DLD1 (cell line): ENCODE results near the gene HPSE2.

Source experiments
- in situ Hi-C: cut with HindIII; loops from 2 replicates; pipeline ENCODE4 v1.10.0; 2017; ENCODE audit warnings: low sequenced_read_pairs

HPSE2 gene

GRCh38 chr10:98628206-98628605 is 607.4 kb downstream of the HPSE2 start:
- in situ Hi-C loops, result no loop called here

GRCh38 chr10:98627711-98628110 is 607.9 kb downstream of the HPSE2 start:
- in situ Hi-C loops, result no loop called here

DNA sequence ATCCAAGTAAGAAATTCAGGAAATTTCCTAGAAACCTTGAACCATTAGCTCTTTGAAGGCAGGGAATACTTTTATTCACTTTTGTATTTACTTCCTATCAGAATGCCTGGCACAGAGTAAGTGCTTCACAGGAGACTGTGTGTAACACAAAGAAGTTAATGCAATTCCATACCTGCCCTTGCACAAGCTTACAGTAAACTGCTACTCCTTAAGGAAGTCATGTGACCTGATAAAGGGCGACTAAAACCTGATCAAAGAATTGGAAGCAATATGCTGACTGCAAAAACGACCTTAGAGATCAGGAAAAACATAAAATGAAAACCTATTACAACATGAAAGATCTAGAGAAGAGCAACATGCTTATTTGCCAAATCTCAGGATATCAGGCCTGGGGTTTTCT is 610.7 kb downstream of the HPSE2 start:
- in situ Hi-C loops, result no loop called here

- in situ Hi-C loops, result no loop called here
Observed at GRCh38 chr10:98623176-98623575, 612.5 kb downstream of the HPSE2 start.

GRCh38 chr10:98621630-98622029 is 614.0 kb downstream of the HPSE2 start:
- in situ Hi-C loops, result no loop called here

DNA sequence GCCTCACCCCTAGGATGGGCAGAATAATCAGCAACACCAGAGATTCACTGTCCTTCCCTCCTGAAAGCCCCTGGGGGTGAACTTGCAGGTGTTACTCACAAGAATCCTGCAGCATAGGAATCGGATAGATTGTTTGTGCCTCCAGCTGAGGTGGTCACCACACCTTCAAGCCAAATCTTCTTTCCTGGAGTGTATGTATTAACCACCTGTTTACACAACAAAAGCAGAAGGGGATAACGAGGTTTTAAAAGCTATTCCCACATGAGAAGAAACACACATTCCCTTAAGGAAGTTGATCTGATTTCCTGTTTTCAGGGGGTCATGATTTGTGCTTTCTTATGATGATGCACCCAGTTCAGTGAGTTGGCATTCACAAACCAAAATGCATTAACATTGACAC is 615.1 kb downstream of the HPSE2 start:
- in situ Hi-C loops, result no loop called here

DNA sequence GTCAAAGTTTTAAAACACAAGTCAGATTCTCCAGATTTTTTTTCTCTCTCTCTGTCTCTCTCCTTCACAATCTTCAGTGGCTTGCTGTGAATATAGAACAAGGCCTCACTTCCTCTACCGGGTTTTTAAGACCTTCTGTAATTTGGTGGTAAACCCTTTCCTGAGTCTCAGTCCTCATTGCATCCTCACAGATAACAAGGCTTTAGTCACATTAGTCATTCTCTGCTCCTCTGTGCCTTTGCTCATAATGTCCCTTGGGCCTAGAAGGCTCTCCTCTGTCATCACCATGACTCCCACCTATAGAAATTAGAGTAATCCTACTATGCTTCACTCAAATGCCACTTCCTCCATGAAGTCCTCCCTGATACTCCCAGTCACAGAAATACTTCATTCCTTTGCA is 616.2 kb downstream of the HPSE2 start:
- in situ Hi-C loops, result no loop called here

- in situ Hi-C loops, result no loop called here
Observed at GRCh38 chr10:98617906-98618520, 617.6 kb downstream of the HPSE2 start.

DNA sequence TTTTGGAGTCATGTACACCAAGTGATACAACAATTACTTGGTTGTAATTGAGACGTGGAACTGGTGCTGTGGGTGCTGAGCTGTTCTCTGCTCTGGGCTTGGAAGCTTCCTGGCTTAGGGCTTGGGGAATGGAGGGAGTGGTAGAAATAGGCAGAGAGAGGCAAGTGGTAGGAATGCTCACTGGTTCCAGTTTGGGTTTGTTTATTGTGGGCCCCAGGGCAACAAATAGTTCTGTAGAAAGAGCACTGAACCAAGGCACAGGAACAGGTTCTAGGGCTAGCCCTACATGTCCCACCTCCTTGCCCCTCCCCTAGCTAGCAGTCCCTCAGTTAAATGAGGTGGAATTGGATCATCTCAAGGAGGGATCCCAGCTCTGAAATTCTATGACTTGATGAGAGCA is 622.2 kb downstream of the HPSE2 start:
- in situ Hi-C loops, result no loop called here

DNA sequence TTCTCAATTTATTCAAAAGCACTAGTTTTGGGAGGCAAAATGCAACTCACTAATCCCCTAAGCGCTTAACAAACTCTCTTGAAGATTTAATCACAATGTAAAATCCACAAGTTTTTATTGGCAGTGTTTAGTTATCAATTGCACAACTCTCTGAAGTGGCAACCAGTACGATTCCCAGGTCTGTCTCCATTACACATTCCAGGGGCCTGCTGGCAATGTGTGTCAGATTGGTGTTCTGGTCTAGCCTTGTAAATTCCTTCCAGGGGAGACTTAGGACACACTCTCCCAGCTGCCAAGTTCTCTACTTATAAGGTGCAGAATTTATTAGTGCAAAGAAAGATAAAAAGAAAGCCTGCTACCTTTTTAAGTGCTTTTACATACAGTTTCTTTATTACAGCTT is 624.2 kb downstream of the HPSE2 start:
- in situ Hi-C loops, result no loop called here

DNA sequence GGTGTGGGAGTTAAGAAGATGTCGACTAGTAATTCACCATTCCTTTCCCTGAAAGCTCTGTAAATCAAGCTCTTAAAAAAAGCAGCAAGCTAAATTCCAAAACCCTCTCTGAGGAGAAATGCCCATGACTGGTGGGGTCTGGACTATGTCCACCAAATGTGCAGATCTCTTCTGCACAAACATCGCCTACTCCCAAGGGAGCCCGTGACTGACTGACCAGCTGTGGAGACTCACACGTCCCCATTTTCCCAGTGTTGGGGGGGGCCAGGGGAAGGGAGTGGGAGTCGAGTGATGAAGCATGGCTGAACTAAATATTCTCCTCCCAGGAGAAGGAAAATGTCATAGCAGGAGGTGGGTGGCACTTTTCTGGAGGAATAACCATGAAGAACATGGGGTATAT is 624.8 kb downstream of the HPSE2 start:
- in situ Hi-C loops, result no loop called here

- in situ Hi-C loops, result no loop called here
Observed at GRCh38 chr10:98610301-98610700, 625.4 kb downstream of the HPSE2 start.

GRCh38 chr10:98609265-98609664 is 626.4 kb downstream of the HPSE2 start:
- in situ Hi-C loops, result no loop called here

GRCh38 chr10:98608411-98608810 is 627.2 kb downstream of the HPSE2 start:
- in situ Hi-C loops, result no loop called here

DNA sequence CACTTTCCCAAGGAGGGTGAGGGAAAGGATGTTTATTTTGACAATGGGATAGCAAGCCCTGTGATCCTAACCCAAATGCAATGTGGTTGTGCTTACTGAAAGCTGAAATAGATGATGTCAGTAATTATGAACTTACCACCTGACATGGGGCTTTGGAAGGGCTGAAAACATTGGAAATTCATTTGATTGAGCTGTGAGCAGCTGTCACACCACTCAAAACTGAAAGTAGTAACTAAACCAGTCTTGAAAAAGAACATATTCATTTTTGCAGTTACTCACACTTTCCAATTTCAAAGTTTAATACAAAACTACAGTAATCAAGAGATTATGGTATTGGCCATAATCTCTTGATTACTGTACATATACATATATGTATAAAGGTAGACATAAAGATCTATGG is 633.4 kb downstream of the HPSE2 start:
- in situ Hi-C loops, result no loop called here

DNA sequence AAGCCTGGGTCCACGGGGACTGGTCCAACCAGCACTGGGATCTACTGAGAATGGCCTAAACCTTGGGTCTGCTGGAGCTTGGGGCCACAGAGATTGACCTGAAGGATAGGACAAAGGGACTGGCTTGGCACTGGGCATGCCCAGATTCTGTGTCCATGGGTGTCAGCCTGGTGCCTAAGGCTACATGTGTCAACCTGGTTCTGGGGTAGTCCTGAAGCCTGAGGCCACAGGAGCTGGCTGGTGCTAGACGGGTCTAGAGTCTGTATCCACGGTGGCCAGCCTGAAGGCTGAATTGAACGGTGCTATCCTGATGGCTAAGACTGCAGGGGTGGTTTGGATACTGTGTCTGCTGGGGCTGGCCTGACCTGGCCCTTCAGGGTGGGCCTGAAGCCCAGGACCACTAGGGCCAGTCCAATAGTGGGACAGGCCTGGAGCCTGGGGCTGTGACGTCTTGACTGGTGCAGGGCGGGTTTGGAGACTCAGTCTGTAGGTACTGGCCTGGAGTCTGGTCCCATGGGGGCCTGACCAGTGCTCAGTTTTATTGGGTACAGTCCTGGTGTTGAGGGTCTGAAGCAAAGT is 636.5 kb downstream of the HPSE2 start:
- in situ Hi-C loops, result no loop called here

DNA sequence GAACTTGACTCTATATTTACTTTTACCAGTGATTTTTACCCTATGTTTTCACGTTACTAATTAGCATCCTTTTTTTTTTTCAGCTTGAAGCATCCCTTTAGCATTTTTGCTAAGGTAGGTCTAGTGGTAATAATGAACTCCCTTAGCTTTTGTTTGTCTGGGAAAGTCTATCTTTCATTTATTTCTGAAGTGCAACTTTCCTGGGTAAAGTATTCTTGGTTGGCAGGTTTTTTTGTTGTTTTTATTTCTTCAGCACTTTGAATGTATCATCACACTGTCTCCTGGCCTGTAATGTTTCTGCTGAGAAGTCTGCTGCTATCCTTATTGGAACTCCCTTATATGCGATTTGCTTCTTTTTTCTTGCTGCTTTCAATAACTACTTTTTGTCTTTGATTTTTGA is 639.2 kb downstream of the HPSE2 start:
- in situ Hi-C loops, result no loop called here

GRCh38 chr10:98589691-98590090 is 646.0 kb downstream of the HPSE2 start:
- in situ Hi-C loops, result no loop called here

GRCh38 chr10:98589007-98589406 is 646.6 kb downstream of the HPSE2 start:
- in situ Hi-C loops, result no loop called here

GRCh38 chr10:98587156-98587837 is 648.4 kb downstream of the HPSE2 start:
- in situ Hi-C loops, result no loop called here

DNA sequence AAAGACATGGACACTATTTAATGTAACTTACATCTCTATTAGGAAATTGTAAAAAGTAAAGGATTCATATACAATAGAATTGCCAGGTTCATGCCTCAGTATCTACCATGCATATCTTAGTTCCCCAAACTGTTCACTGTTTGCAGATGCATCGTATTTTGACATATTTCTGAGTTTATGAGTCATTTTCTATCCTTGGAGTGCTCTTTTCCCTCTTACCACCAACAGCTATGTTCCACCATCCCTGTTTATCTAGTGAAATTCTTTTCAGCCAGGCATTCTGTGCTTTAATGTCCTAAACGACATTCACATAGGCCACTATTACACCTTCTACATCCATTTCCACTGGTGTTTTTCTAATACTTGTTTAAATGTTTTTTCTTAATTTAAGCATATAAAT is 649.6 kb downstream of the HPSE2 start:
- in situ Hi-C loops, result no loop called here

DNA sequence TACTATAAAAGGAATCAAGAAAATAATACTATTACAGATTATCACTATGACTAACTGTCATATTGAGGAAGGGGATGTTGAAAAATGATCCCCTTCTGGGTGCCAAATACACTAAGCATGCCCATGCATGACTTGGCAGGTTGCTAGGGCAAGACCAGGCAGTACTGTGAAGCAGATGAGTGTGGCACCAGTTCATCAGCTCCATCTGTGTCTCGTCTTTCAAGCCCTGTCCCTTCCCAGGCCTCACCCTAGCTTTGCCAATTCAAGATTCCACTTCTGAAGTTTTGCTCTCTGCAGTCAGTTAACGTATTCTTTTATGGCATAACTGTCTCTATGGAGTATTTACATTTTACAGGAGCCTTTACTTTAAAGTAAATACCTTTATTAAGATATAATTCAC is 653.3 kb downstream of the HPSE2 start:
- in situ Hi-C loops, result no loop called here

DNA sequence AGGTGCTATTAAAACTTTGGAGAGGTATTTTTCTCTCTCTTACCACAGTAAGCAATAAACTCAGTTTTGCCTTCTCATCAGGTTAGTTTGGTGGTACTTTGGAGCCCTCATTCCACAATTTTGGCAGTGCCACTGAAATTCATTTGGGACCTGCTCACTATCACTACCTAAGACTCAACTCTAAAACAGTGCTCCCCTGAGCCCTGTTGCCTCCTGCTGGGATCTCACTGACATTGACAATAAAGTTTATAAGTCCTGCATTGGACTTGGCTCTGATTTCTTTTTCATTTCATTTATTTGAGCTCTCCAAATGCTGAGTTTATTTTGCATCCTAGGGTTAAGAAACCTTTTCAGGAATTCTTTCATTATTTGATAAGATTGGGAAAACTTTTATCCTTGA is 658.1 kb downstream of the HPSE2 start:
- in situ Hi-C loops, result no loop called here
